Osteocyte (in vitro differentiated cells): ENCODE results near the gene FGD4. TPM values are rescaled to one million over a fixed set of nuclear protein-coding genes. Genes with fewer than 3 reads are reported as not detected.

ENCODE experiments used
- DNase-seq: peaks from one replicate; pipeline ENCODE4 v3.0.0; 2021; ENCODE audit warnings: mixed read lengths; ENCODE audit not compliant: unreplicated experiment; ENCODE audit errors: extremely low spot score
- H3K27ac Mint-ChIP-seq: one replicate; pipeline ENCODE4 v1.8.0; 2021; ENCODE audit warnings: mild to moderate bottlenecking, mixed read lengths; ENCODE audit not compliant: unreplicated experiment
- H3K27me3 Mint-ChIP-seq: one replicate; pipeline ENCODE4 v1.8.0; 2021; ENCODE audit warnings: mixed read lengths; ENCODE audit not compliant: unreplicated experiment
- H3K36me3 Mint-ChIP-seq: one replicate; pipeline ENCODE4 v1.8.0; 2021; ENCODE audit warnings: mixed read lengths; ENCODE audit not compliant: unreplicated experiment
- H3K4me1 Mint-ChIP-seq: one replicate; pipeline ENCODE4 v1.8.0; 2021; ENCODE audit warnings: mixed read lengths; ENCODE audit not compliant: unreplicated experiment
- H3K4me3 Mint-ChIP-seq: one replicate; pipeline ENCODE4 v1.8.0; 2021; ENCODE audit warnings: mild to moderate bottlenecking, moderate library complexity, mixed read lengths; ENCODE audit not compliant: unreplicated experiment
- H3K9me3 Mint-ChIP-seq: one replicate; pipeline ENCODE4 v1.8.0; 2021; ENCODE audit warnings: mixed read lengths; ENCODE audit not compliant: unreplicated experiment
- CTCF ChIP-seq: fragments of 200-600 bp; sonication (generic); IDR thresholded peaks from 2 replicates; pipeline ENCODE4 v1.5.0; 2021; ENCODE audit warnings: antibody characterized with exemption, mild to moderate bottlenecking, moderate library complexity
- total RNA-seq: library from RNA; stranded (reverse); gene quantifications from 2 replicates; pipeline ENCODE4 v1.2.1, GENCODE V29; 2021

The FGD4 gene
- total RNA-seq, 1 donor from 2014 or later = 8.0 TPM

GRCh38 chr12:32587581-32588495 is 188.5 kb downstream of the FGD4 start:
- Mint-ChIP-seq H3K27me3 (no peaks in the 10 kb centered on the region), H3K9me3 (no peaks in the 10 kb centered on the region), H3K4me3 (no peak overlapping the region), H3K36me3 (peaks cover 2% of the 10 kb centered on the region), H3K4me1 (peaks cover 29% of the 10 kb centered on the region), H3K27ac (peak overlapping the region; percentile 29)
- DNase-seq = no peak
- no peak for TF ChIP-seq CTCF

GRCh38 chr12:32588604-32589003 is 189.2 kb downstream of the FGD4 start:
- H3K4me3 Mint-ChIP-seq = no peak overlapping the region
- peaks cover 22% of the 10 kb centered on the region for H3K4me1 Mint-ChIP-seq
- H3K27ac Mint-ChIP-seq = no peak overlapping the region

GRCh38 chr12:32589165-32589865 is 190.0 kb downstream of the FGD4 start:
- no peaks in the 10 kb centered on the region for H3K27me3 Mint-ChIP-seq
- no peak overlapping the region for H3K27ac Mint-ChIP-seq
- TF ChIP-seq CTCF = no peak
- peaks cover 2% of the 10 kb centered on the region for H3K36me3 Mint-ChIP-seq
- DNase-seq = no peak
- H3K4me3 Mint-ChIP-seq = no peak overlapping the region
- H3K9me3 Mint-ChIP-seq = no peaks in the 10 kb centered on the region
- peaks cover 16% of the 10 kb centered on the region for H3K4me1 Mint-ChIP-seq

More at GRCh38 chr12:32588604-32589003, 189.2 kb downstream of the FGD4 start:
- no peaks in the 10 kb centered on the region for H3K9me3 Mint-ChIP-seq
- no peak for TF ChIP-seq CTCF
- no peaks in the 10 kb centered on the region for H3K27me3 Mint-ChIP-seq
- peaks cover 2% of the 10 kb centered on the region for H3K36me3 Mint-ChIP-seq
- no peak for DNase-seq

GRCh38 chr12:32595251-32595650 is 195.9 kb downstream of the FGD4 start:
- no peak overlapping the region for H3K4me3 Mint-ChIP-seq
- DNase-seq = no peak

More at GRCh38 chr12:32595251-32595650, 195.9 kb downstream of the FGD4 start:
- Mint-ChIP-seq H3K27me3 (no peaks in the 10 kb centered on the region), H3K27ac (no peak overlapping the region), H3K4me1 (no peaks in the 10 kb centered on the region), H3K36me3 (peaks cover 8% of the 10 kb centered on the region), H3K9me3 (no peaks in the 10 kb centered on the region)
- no peak for TF ChIP-seq CTCF
